ENCODE results near the gene SORBS2.

DNA sequence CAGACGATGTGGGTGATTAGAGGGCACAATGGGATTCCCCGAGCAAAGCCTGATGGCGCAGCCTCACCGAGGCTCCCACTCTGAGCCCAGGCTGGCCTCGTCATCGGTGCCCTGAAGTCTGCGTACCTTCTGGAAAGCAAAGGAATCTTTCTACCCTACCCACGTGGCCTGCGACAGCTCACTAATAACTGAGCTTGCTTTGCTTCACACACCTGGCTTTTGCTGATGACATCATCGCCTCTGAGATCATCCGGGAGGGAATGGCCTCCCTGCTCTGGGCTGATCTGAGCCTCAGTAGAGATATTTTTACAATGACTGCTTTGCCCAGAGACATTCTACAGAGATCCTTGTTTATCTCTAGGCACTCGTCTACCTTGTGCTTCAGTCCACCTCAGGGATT, 231.3 kb downstream of the SORBS2 start:
- TF ChIP-seq CTCF (IDR thresholded peaks at IDR 0.05) (no peak), EZH2 (IDR thresholded peaks at IDR 0.05; ENCODE audit: borderline replicate concordance, insufficient read depth, low read depth, low read length, poor library complexity, severe bottlenecking) (no peak)
